BLaER1 treated with 17β-estradiol and CSF1 and Interleukin-3, amounts not matched to agents 10 nM and 100 nM (cell line): ENCODE measurements around the gene ISM1.

Experiments used
- H3K27ac ChIP-seq, 11 experiments: shearing (Covaris generic); formaldehyde crosslinking; 2 replicates each; pipeline ENCODE4 v1.8.1; 2022
- H3K27me3 ChIP-seq, 11 experiments: shearing (Covaris generic); formaldehyde crosslinking; 2 replicates each; pipeline ENCODE4 v1.8.1; 2022
- H3K36me3 ChIP-seq, 11 experiments: shearing (Covaris generic); formaldehyde crosslinking; 2 replicates each; pipeline ENCODE4 v1.8.1; 2022
- H3K4me1 ChIP-seq, 10 experiments: shearing (Covaris generic); formaldehyde crosslinking; 2 replicates each; pipeline ENCODE4 v1.8.1; 2022
- H3K4me2 ChIP-seq, 11 experiments: shearing (Covaris generic); formaldehyde crosslinking; 2 replicates each; pipeline ENCODE4 v1.8.1; 2022
- H3K4me3 ChIP-seq, 10 experiments: shearing (Covaris generic); formaldehyde crosslinking; 2 replicates each; pipeline ENCODE4 v1.8.1; 2022
- H3K9ac ChIP-seq, 11 experiments: shearing (Covaris generic); formaldehyde crosslinking; 2 replicates each; pipeline ENCODE4 v1.8.1; 2022
- H3K9me3 ChIP-seq, 11 experiments: shearing (Covaris generic); formaldehyde crosslinking; replicated peaks in 1 of 11; 2 replicates each; pipeline ENCODE4 v1.8.1; 2022
- H4K20me1 ChIP-seq, 11 experiments: shearing (Covaris generic); formaldehyde crosslinking; 2 replicates each; pipeline ENCODE4 v1.8.1; 2022
- Cebpa-rat ChIP-seq, 11 experiments: shearing (Covaris generic); IDR thresholded peaks; 2 replicates each; pipeline ENCODE4 v1.8.1; 2022

ISM1 gene

GRCh38 chr20:13333793-13334192 lies 112.7 kb downstream of the ISM1 start:
- Histone ChIP-seq H3K36me3 (no peaks in the 10 kb centered on the region), H4K20me1 (no peaks in the 10 kb centered on the region), H3K27ac (no peak overlapping the region), H3K4me1 (peaks cover 0 to 14% (median 0%) of the 10 kb centered on the region in 10 experiments; a peak in 6 of 20 replicates), H3K4me2 (no peak overlapping the region), H3K9me3 (no peaks in the 10 kb centered on the region), H3K27me3 (no peaks in the 10 kb centered on the region), H3K4me3 (no peak overlapping the region), H3K9ac (no peak overlapping the region)
- no peak for TF ChIP-seq Cebpa-rat (IDR thresholded peaks at IDR 0.05)

- Histone ChIP-seq H3K36me3 (no peaks in the 10 kb centered on the region), H3K4me3 (no peak overlapping the region), H3K27ac (no peak overlapping the region), H4K20me1 (no peaks in the 10 kb centered on the region), H3K4me1 (peaks cover 0 to 7% (median 0%) of the 10 kb centered on the region in 10 experiments; a peak in 6 of 20 replicates), H3K9ac (no peak overlapping the region), H3K9me3 (no peaks in the 10 kb centered on the region), H3K27me3 (no peaks in the 10 kb centered on the region), H3K4me2 (no peak overlapping the region)
- TF ChIP-seq Cebpa-rat (IDR thresholded peaks at IDR 0.05) = no peak
These were observed 115.4 kb downstream of the ISM1 start for GRCh38 chr20:13336308-13337089.

- TF ChIP-seq Cebpa-rat (IDR thresholded peaks at IDR 0.05) = no peak
- Histone ChIP-seq H3K9ac (no peak overlapping the region), H3K4me1 (peaks cover 0 to 4% (median 0%) of the 10 kb centered on the region in 10 experiments; a peak in 1 of 20 replicates), H3K9me3 (no peaks in the 10 kb centered on the region), H3K36me3 (no peaks in the 10 kb centered on the region), H3K27ac (no peak overlapping the region), H3K27me3 (no peaks in the 10 kb centered on the region), H4K20me1 (no peaks in the 10 kb centered on the region), H3K4me2 (no peak overlapping the region), H3K4me3 (no peak overlapping the region)
These were observed 116.2 kb downstream of the ISM1 start for GRCh38 chr20:13337090-13337784.

- H4K20me1 ChIP-seq = no peaks in the 10 kb centered on the region
- no peaks in the 10 kb centered on the region for H3K27me3 ChIP-seq
- no peaks in the 10 kb centered on the region for H3K9me3 ChIP-seq
- no peak overlapping the region for H3K27ac ChIP-seq
- H3K4me2 ChIP-seq = no peak overlapping the region
- no peak overlapping the region for H3K9ac ChIP-seq
- no peak for TF ChIP-seq Cebpa-rat (IDR thresholded peaks at IDR 0.05)
- H3K36me3 ChIP-seq = no peaks in the 10 kb centered on the region
- H3K4me1 ChIP-seq = peaks cover 0 to 4% (median 0%) of the 10 kb centered on the region in 10 experiments; a peak in 1 of 20 replicates
- no peak overlapping the region for H3K4me3 ChIP-seq
These were observed 117.1 kb downstream of the ISM1 start for GRCh38 chr20:13338097-13338661.

GRCh38 chr20:13338999-13339411 lies 117.9 kb downstream of the ISM1 start:
- H3K27me3 ChIP-seq = no peaks in the 10 kb centered on the region
- H3K4me1 ChIP-seq = peaks cover 0 to 4% (median 0%) of the 10 kb centered on the region in 10 experiments; a peak in 1 of 20 replicates
- no peak overlapping the region for H3K4me2 ChIP-seq
- no peak for TF ChIP-seq Cebpa-rat (IDR thresholded peaks at IDR 0.05)
- no peak overlapping the region for H3K9ac ChIP-seq
- H3K4me3 ChIP-seq = no peak overlapping the region
- no peak overlapping the region for H3K27ac ChIP-seq
- no peaks in the 10 kb centered on the region for H3K9me3 ChIP-seq
- H4K20me1 ChIP-seq = no peaks in the 10 kb centered on the region
- H3K36me3 ChIP-seq = no peaks in the 10 kb centered on the region

GRCh38 chr20:13340088-13340487 lies 119.0 kb downstream of the ISM1 start:
- H3K27ac ChIP-seq = no peak overlapping the region
- H3K4me2 ChIP-seq = no peak overlapping the region
- H3K4me3 ChIP-seq = no peak overlapping the region
- no peaks in the 10 kb centered on the region for H3K36me3 ChIP-seq
- no peaks in the 10 kb centered on the region for H3K27me3 ChIP-seq
- no peaks in the 10 kb centered on the region for H3K9me3 ChIP-seq
- TF ChIP-seq Cebpa-rat (IDR thresholded peaks at IDR 0.05) = no peak
- peaks cover 0 to 4% (median 0%) of the 10 kb centered on the region in 10 experiments; a peak in 1 of 20 replicates for H3K4me1 ChIP-seq
- no peak overlapping the region for H3K9ac ChIP-seq
- no peaks in the 10 kb centered on the region for H4K20me1 ChIP-seq

GRCh38 chr20:13341737-13342393 lies 120.8 kb downstream of the ISM1 start:
- H3K9ac ChIP-seq = no peak overlapping the region
- H3K4me1 ChIP-seq = peaks cover 0 to 4% (median 0%) of the 10 kb centered on the region in 10 experiments; a peak in 1 of 20 replicates
- no peak overlapping the region for H3K27ac ChIP-seq
- H3K4me3 ChIP-seq = no peak overlapping the region
- no peaks in the 10 kb centered on the region for H3K36me3 ChIP-seq
- no peaks in the 10 kb centered on the region for H3K9me3 ChIP-seq
- no peaks in the 10 kb centered on the region for H4K20me1 ChIP-seq
- no peak for TF ChIP-seq Cebpa-rat (IDR thresholded peaks at IDR 0.05)
- no peaks in the 10 kb centered on the region for H3K27me3 ChIP-seq
- no peak overlapping the region for H3K4me2 ChIP-seq

GRCh38 chr20:13342469-13343242 lies 121.6 kb downstream of the ISM1 start:
- H3K9ac ChIP-seq = no peak overlapping the region
- H3K4me2 ChIP-seq = no peak overlapping the region
- no peaks in the 10 kb centered on the region for H3K27me3 ChIP-seq
- no peak overlapping the region for H3K27ac ChIP-seq
- no peaks in the 10 kb centered on the region for H4K20me1 ChIP-seq
- no peaks in the 10 kb centered on the region for H3K36me3 ChIP-seq
- H3K4me1 ChIP-seq = peaks cover 0 to 4% (median 0%) of the 10 kb centered on the region in 10 experiments; a peak in 1 of 20 replicates
- no peak overlapping the region for H3K4me3 ChIP-seq
- TF ChIP-seq Cebpa-rat (IDR thresholded peaks at IDR 0.05) = no peak
- no peaks in the 10 kb centered on the region for H3K9me3 ChIP-seq
